EL (cell line): ENCODE data around the gene TPSG1.
"Not testable (repeated sequence)": the region's sequence is repeated elsewhere in the genome, so short reads cannot be mapped to it uniquely, and the experiment has no call there.

Experiments used
- DNase-seq: peaks from one replicate; pipeline ENCODE4 v3.0.0-alpha.2; 2016

Gene TPSG1

GRCh38 chr16:1256296-1256873, 31.3 kb upstream of the TPSG1 start:
- not testable (repeated sequence) for DNase-seq

- DNase-seq, result not testable (repeated sequence)
These were observed 30.4 kb upstream of the TPSG1 start, which contains the start of gene TPSD1 for GRCh38 chr16:1255276-1256122. Gene TPSD1 (plus strand): TSS chr16:1256069. CDS start chr16:1256281, 212 bp downstream.

- not testable (repeated sequence) for DNase-seq
These were observed 29.8 kb upstream of the TPSG1 start for GRCh38 chr16:1254821-1255220.

DNA sequence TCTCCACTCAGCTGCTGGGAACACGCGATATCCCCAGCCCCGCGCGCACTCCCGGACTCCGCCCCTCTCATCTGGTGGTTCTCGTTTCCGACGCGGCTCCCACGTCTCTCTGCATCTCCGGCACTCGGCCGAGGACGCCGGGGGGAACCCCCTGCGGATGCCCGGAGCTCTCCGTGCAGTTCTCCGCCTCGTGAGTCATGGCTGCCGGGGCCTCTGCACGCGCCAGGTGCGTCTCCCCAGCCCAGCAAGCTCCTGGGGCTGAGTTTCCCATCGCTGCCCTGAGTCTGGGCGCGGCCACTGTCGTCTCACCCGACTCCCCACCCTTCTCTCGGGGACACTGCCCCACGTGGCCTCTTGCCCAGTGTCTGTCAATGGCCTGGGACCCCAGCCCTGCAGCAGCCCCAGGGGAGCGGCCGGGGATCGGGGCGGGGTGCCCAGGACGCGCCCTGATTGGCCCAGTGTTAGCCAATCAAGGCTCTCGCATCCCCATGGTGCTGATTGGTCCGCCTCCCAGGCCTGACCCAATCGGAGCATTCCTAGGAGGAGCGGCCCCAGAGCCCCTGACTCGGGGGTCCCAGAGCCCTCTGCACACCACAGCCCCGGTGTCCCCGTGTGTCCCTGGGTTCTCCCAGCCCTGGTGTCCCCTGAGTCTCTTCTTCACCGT, 28.8 kb upstream of the TPSG1 start:
- not testable (repeated sequence) for DNase-seq

DNA sequence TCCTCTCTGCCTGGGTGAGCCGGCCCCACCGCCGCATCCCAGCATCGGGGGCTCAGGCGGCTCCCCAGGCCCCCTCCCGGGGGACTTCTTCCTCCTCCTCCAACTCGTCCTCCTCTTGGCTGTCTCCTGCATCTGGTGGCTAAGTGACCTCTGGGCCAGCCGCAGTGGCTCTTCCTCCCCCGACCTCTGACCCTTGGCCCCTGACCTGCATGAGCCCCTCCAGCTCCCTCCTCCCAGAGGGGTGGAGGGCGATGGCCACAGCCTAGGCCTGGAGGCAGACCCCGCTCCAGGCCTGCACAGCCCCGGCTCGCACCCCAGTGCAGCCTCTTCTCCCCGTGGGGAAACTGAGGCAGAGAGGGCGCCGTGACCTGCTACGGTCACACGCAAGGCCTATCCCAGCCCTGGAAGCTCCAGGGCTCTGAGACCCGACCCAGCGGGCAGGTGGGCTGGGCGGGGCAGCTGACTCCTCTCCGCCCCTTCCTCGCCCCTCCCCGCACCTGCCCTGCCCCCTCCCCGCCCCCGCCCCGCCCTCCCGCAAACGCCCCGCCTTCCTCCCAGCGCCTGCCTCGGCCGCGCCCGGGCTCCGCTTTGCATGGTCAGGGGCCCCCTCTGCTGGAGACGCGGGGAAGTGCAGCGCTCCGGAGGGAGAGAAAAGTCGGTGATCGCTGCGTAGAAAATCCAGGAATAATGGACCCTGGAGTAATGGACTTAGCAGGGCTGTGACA, 24.1 kb upstream of the TPSG1 start:
- DNase-seq, result not testable (repeated sequence)

DNA sequence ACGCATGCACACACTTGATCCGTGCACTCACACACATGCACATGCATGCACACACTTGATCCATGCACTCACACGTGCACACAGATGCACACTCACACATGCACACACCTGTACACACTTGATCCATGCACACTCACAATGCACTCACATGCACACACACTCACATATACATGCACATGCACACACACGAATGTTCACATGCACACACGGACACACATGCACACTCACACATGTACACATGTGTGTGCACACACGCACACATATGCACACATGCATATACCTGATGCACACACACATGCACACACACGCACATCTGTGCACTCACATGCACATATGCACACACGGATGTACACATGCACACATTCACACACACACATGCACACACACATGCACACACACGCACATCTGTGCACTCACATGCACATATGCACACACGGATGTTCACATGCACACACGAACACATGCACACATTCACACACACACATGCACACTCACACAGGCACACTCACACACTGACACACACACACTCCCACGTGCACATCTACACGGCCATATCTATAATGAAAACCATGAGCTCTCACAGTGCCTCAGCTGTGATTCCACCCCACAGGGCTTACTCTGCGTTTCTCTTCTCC, 23.0 kb upstream of the TPSG1 start:
- not testable (repeated sequence) for DNase-seq

GRCh38 chr16:1245452-1246020, 20.5 kb upstream of the TPSG1 start:
- no peak for DNase-seq

GRCh38 chr16:1244881-1245280, 19.8 kb upstream of the TPSG1 start:
- DNase-seq, result no peak

DNA sequence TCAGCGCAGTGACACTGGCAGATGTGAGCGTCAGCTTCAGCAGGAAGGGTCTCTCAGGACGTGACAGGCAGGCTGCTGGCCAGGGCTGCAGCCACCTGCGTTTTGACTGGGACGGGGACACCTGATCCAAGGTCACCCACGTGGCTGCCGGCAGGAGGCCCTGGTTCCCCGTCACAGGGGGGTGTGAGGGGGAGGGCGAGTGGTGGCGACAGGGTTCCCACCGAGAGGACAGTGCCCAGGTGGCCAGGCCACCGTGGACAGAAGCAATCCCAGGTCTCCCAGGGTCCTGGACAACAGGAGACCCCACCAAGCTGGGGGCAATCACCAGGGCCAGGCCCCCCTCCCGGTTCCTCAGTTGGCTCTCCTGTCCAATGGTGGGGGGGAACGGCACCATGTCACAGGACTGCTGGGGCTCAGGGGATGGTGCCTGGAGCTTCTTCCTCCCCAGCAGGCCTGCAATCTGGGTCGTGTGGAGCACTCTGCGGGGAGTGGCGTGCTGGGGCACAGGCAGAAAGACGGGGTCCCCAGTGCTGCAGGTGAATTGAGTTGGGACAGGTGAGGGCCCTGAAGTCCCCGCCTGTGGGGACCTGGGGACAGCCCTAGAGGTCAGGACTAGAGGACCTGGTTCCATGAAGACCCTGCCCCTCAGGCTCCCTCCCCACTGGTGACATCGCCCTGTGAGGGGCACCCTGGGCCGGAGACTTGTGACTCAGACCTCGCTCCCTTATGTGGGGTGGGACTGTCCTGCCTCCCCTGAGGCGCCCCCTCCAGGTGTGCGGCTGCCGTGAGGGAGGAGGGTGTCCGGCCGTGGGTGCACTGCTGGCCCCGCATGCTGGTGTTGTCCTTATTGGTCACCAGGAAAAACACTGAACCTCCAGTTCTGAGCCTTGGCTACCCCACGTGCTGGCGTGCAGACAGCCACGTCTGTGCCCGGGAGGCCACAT, 19.1 kb upstream of the TPSG1 start:
- not testable (repeated sequence) for DNase-seq

GRCh38 chr16:1243363-1243762, 18.3 kb upstream of the TPSG1 start:
- not testable (repeated sequence) for DNase-seq

GRCh38 chr16:1241081-1241480, 16.0 kb upstream of the TPSG1 start:
- not testable (repeated sequence) for DNase-seq

DNA sequence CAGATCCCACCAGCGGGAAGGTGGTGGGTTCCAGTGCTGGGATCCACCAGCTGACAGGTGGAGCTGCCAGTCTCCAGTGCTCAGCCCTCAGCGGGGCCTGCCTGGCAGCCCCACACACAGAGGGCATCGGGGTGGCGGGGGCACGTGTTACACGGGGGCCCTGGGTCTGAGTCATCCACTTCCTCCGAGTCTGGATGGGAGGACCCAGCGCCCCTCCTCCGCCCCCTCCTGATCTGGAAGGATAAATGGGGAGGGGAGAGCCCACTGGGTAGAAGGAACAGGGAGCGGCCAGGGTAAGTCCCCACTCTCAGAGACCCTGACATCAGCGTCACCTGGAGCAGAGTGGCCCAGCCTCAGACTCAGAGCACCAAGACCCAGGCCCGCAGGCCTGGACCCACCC, 15.4 kb upstream of the TPSG1 start, which contains the start of gene TPSAB1:
Gene TPSAB1, plus strand, starts transcription at position 270 of the 400 bp plus-strand sequence. CDS start 234 bp downstream, outside the sequence.
- DNase-seq, result not testable (repeated sequence)

GRCh38 chr16:1239575-1239974, 14.5 kb upstream of the TPSG1 start:
- DNase-seq, result not testable (repeated sequence)

GRCh38 chr16:1238909-1239308, 13.8 kb upstream of the TPSG1 start:
- not testable (repeated sequence) for DNase-seq

GRCh38 chr16:1237990-1238389, 12.9 kb upstream of the TPSG1 start:
- DNase-seq, result no peak

DNA sequence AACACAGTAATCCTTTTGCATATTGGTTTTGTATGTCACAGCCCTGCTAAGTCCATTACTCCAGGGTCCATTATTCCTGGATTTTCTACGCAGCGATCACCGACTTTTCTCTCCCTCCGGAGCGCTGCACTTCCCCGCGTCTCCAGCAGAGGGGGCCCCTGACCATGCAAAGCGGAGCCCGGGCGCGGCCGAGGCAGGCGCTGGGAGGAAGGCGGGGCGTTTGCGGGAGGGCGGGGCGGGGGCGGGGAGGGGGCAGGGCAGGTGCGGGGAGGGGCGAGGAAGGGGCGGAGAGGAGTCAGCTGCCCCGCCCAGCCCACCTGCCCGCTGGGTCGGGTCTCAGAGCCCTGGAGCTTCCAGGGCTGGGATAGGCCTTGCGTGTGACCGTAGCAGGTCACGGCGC, 11.6 kb upstream of the TPSG1 start:
- DNase-seq, result not testable (repeated sequence)

- not testable (repeated sequence) for DNase-seq
These were observed 7.1 kb upstream of the TPSG1 start for GRCh38 chr16:1232049-1232748.

- not testable (repeated sequence) for DNase-seq
These were observed 6.2 kb upstream of the TPSG1 start for GRCh38 chr16:1231301-1231700.

- DNase-seq, result not testable (repeated sequence)
These were observed 5.6 kb upstream of the TPSG1 start for GRCh38 chr16:1230471-1231212.
